Loucy (cell line): ENCODE data around the gene C7orf57.

Experiments used
- EZH2phosphoT487 ChIP-seq: fragments of 200-600 bp; IDR thresholded peaks from 2 replicates; pipeline ENCODE4 v1.6.1; 2018; ENCODE audit warnings: antibody characterized with exemption, mild to moderate bottlenecking, moderate library complexity, borderline replicate concordance
- TF ChIP-seq, protein P1 (sequence below): fragments of 200-600 bp; sonication (generic); conservative IDR thresholded peaks from 2 replicates; pipeline ENCODE4 v1.5.1; 2014; ENCODE audit warnings: mild to moderate bottlenecking, antibody characterized with exemption, low read length

DNA sequence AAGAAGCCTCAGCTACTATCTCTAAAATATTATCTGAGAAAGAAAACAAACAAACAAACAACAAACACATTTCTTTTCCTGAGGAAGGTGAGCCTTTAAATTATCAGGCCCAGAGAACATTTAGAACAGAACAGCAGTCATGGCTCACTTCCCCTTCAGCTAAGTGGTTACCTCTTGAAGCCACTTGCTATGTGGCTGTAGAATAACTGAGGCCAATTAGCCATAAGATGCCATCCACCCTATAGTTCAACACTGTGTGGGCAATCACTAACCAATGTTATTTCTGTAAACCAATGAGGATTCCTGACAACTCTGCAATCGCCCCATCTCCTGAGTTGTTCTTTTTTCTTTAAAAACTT, 50.1 kb downstream of the C7orf57 start:
- TF ChIP-seq, protein P1, sequence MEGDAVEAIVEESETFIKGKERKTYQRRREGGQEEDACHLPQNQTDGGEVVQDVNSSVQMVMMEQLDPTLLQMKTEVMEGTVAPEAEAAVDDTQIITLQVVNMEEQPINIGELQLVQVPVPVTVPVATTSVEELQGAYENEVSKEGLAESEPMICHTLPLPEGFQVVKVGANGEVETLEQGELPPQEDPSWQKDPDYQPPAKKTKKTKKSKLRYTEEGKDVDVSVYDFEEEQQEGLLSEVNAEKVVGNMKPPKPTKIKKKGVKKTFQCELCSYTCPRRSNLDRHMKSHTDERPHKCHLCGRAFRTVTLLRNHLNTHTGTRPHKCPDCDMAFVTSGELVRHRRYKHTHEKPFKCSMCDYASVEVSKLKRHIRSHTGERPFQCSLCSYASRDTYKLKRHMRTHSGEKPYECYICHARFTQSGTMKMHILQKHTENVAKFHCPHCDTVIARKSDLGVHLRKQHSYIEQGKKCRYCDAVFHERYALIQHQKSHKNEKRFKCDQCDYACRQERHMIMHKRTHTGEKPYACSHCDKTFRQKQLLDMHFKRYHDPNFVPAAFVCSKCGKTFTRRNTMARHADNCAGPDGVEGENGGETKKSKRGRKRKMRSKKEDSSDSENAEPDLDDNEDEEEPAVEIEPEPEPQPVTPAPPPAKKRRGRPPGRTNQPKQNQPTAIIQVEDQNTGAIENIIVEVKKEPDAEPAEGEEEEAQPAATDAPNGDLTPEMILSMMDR, result no peak
- no peak for TF ChIP-seq EZH2phosphoT487
